ENCODE measurements around the gene RETN.

The RETN gene, protein sequence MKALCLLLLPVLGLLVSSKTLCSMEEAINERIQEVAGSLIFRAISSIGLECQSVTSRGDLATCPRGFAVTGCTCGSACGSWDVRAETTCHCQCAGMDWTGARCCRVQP

GRCh38 chr19:7668842-7669241, at the start of gene RETN:
Gene RETN, plus strand, starts transcription at chr19:7669049. Its CDS starts 278 bp downstream, at chr19:7669327.
- DNase-seq (ENCODE audit: insufficient read length, low spot score), result no peak
- TF ChIP-seq POLR2A (IDR thresholded peaks at IDR 0.05; ENCODE audit: low read depth, low read length), result no peak
- no peak for FAIRE-seq

- FAIRE-seq (no peak), DNase-seq (ENCODE audit: insufficient read length, low spot score) (no peak)
These were observed 49.0 kb upstream of the RETN start for GRCh38 chr19:7619671-7620441.

DNA sequence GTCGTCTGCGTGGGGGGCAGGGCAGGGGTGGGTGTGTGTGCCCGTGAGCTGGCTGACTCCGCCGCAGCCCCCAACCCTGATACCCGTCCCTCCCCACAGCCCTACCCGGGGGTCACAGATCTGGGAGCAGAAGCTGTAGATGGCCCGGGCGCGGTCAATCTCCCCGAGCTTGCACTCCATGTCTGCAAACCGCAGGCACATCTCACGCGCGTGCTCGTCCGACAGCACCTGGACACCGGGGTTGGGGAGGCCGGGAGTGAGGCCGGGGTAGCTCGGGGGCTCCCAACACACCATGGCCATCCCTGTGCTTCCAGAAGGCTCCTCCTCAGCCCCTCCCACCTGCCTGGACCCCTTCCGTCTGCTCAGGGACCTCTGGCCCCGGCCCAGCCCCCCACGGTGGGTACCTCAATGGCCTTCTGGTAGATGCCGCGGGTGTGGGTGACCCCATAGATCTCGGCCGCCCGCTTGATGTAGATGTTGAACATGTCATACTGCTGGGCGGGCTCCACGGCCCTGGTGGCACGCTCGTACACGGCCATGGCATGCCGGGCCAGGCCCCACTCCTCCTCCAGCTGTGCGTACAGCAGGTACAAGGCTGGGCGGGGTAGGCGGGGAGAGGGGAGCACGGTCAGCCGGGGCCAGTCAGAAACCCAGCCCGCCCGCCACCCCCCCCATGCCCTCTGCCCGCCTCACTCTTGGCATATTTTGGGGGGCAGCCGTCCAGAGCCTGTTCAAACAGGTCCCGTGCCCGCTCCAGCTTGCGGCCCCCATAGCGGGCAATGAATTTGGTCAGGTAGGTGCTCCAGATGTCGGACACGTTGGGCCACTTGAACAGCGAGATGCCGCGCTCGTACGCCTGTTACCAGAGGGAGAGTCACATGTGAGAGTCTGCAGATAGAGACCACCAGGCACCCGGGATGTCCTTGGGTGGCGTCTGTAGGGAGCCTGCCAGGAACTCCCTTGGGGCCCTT, 48.1 kb upstream of the RETN start:
- no peak for TF ChIP-seq POLR2A (IDR thresholded peaks at IDR 0.05; ENCODE audit: low read depth, low read length)
- DNase-seq (ENCODE audit: insufficient read length, low spot score), result no peak
- FAIRE-seq, result no peak

More at GRCh38 chr19:7619671-7620441, 49.0 kb upstream of the RETN start:
- no peak for TF ChIP-seq POLR2A (IDR thresholded peaks at IDR 0.05; ENCODE audit: low read depth, low read length)

DNA sequence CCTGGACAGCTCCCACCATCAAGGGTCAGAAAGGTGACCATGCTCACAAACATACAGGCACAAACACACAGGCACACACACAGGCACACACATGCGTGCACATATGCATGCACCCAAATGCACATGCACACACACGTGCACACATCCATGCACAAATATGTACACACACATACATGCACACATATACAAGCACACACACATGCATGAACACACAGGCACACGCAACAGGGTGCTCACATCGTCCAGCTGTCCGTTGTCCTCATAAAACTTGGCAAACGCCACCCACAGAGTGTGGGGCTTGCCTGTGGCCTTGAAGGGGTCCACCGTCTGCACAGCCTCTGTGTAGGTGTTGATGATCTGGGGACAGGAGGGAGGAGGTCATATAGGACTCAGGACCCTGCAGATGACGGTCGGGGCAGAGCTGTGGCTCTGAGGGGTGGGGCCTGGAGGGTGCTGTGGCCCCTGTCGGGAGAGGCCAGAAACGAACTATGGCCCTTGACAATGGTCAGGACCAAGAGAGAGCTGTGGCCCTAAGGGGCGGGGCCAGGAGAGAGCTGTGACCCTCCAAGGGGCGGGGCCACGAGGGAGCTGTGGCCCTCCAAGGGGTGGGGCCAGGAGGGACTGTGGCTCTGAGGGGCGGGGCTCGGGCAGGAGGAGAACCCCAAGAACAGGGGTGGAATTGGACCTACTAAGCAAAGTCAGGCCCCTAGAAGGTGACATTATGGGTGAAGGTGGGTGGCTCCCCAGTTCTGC, 45.7 kb upstream of the RETN start:
- no peak for FAIRE-seq
- no peak for DNase-seq (ENCODE audit: insufficient read length, low spot score)
- no peak for TF ChIP-seq POLR2A (IDR thresholded peaks at IDR 0.05; ENCODE audit: low read depth, low read length)

DNA sequence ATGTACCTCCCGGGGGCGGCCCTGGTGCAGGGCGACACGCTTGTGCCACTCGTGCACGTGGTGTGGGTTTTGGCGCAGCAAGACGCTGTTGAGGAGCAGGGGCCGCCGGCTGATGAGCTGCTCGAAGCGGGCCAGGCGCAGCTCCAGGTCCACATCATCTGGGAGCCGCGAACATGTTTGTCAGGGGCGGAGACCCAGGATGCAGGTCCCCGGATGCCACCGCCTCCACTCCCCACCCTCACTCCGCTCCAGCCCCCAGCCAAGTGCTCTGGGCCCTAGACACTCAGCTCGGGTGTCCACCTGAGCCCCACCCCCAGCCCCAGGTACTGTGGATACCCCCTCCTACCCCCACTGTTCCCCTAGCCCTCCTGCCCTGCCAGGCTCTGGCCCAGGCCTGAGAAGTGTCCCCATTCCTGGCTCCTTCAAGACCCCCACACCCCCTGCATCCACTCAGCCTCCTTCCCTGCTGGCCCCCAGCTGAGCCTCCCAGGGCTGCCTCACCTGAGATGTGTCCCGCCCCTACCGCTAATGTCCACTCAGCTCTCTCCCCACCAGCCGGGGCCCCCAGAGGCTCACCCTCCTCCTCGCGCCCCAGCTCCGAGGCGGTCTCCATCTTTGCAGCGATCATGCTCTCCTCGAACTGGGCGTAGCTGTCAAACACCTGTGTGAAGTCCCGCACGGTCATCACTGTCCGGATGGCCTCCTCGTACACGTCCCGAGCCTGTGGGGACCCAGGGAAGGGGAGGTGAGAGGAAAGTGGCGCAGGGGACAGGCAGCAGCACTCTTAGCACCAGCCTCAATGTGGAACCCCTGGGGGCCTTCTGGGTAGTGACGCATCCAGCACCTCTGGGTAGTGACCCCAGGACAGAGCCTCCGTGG, 44.9 kb upstream of the RETN start:
- FAIRE-seq (no peak), DNase-seq (ENCODE audit: insufficient read length, low spot score) (no peak)
- TF ChIP-seq POLR2A (IDR thresholded peaks at IDR 0.05; ENCODE audit: low read depth, low read length), result no peak

- no peak for DNase-seq (ENCODE audit: insufficient read length, low spot score)
- FAIRE-seq, result no peak
- TF ChIP-seq POLR2A (IDR thresholded peaks at IDR 0.05; ENCODE audit: low read depth, low read length), result no peak
These were observed 44.0 kb upstream of the RETN start for GRCh38 chr19:7624810-7625209.

GRCh38 chr19:7625763-7626372, 43.0 kb upstream of the RETN start:
- TF ChIP-seq POLR2A (IDR thresholded peaks at IDR 0.05; ENCODE audit: low read depth, low read length), result no peak
- DNase-seq (ENCODE audit: insufficient read length, low spot score) (no peak), FAIRE-seq (no peak)

- TF ChIP-seq POLR2A (IDR thresholded peaks at IDR 0.05; ENCODE audit: low read depth, low read length), result no peak
- DNase-seq (ENCODE audit: insufficient read length, low spot score) (no peak), FAIRE-seq (no peak)
These were observed 41.7 kb upstream of the RETN start for GRCh38 chr19:7627166-7627565.

- DNase-seq (ENCODE audit: insufficient read length, low spot score) (no peak), FAIRE-seq (no peak)
- TF ChIP-seq POLR2A (IDR thresholded peaks at IDR 0.05; ENCODE audit: low read depth, low read length), result no peak
These were observed 40.1 kb upstream of the RETN start for GRCh38 chr19:7628589-7629311.

DNA sequence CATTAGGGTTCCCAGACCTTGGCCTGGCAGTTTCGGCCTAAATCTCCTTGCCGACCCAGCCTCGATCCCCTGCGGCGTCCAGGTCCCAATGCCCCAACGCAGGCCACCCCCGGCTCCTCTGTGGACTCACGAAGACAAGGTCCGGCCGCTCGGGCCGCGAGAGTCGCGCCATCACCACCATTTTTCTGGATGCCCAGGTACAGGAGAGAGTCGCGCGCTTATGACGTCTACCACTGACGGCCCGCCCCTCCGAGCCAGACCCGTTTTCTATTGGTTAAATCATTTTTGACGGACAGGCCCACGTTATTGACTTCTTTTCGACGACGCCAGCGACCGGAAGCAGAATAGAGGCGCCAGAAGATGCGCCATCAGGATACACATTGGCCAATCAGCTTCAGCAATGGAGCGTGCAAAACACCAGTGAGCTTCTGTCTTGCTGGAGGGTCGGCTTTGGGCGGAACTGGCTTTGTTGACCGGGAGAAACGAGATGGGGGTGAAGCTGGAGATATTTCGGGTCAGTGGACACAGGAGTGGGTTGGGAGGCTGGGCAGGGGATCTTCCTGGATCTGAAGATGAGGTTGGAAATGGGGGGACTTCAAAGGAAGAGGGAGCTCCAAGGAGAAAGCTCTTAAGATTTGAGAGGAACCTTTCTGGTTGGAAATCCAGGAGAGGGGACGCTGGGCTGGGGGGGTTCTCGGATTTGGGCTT, 39.3 kb upstream of the RETN start, which contains the start of the genes PET100 and XAB2:
TSS of gene PET100 (plus strand) at position 447 of the 708 bp plus-strand sequence. CDS start at position 488, 41 bp downstream.
TSS of gene XAB2 (minus strand) at position 199 of the 708 bp plus-strand sequence. CDS start at position 181, 18 bp downstream.
- peak; percentile 43; the same call in 1 of the 2 replicates for TF ChIP-seq POLR2A (IDR thresholded peaks at IDR 0.05; ENCODE audit: low read depth, low read length)
- peak; percentile 93 for FAIRE-seq
- DNase-seq (ENCODE audit: insufficient read length, low spot score), result peak; percentile 100

DNA sequence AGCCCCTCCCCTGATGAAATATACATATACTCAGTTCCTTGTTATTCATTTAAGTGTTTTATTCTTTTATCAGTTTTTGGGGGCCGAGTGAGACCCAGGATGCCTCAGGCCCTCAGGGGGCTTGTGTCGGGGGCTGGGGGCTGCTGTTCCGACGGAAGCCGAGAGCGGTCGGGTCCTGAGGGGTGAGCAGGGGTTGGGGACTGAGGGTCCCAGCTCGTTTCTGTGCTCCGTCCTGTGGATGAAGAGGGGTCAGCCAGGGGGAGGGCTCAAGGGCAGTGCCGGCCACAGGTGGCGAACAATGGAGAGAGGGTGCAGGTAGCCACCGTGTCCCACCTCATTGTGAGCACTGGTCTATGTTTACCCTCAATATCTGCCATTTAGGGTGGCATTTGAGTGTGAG, 37.3 kb upstream of the RETN start:
- FAIRE-seq (no peak), DNase-seq (ENCODE audit: insufficient read length, low spot score) (no peak)
- no peak for TF ChIP-seq POLR2A (IDR thresholded peaks at IDR 0.05; ENCODE audit: low read depth, low read length)
